ENCODE data around the gene MARF1. TPM values are rescaled to one million over a fixed set of nuclear protein-coding genes. Genes with fewer than 3 reads are reported as not detected.

MARF1 gene
- total and polyA plus RNA-seq, 9 of the 15 experiments (the other 6 are each of a cell fraction or from before 2014, with no cell fraction given) = 4.7 to 33.2 (median 11.7) TPM

DNA sequence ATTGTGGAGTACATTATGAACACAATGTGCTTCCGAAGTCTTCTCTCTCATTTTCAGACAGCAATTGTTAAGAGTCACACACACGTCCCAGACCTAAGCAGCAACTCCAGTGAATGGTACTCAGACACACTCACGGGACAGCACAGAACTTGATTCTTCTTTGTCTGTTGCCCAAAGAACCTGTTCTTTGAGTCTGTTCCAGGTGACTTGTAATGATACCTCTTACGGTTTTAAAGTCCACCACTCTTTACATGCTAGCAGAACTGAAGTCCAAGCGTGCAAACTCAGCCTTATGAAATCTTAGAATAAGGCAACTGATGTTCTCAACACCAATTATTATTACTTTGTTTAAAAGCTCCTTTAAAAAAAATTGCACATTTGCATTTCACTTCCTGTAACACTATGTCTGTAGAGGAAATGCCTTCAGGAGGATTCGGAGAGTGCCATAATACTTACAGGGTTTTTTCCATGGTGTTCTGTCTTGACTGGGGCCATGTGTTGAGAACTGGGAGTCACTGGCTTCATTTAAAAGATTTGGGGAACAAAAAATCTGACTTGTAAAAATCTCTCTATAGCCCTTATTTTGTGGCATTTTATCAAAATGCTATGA lies 48.1 kb downstream of the MARF1 start:
- Histone ChIP-seq H3K9me1 (ENCODE audit: control insufficient read depth, insufficient read depth, low read length) (no peaks in the 10 kb centered on the region), H3K4me3 (no peak overlapping the region), H2AFZ (ENCODE audit: low read depth, low read length) (no peak overlapping the region), H4K20me1 (replicated peaks; ENCODE audit: control insufficient read depth, insufficient read depth, low read length) (no peaks in the 10 kb centered on the region), H3K27ac (ENCODE audit: extremely low read depth, low read depth, low read length) (no peak overlapping the region), H3K79me2 (ENCODE audit: control insufficient read depth, insufficient read depth, low read length) (no peaks in the 10 kb centered on the region), H3K9me3 (replicated peaks; ENCODE audit: control insufficient read depth, insufficient read depth, low read depth, low read length) (0 out of 2 replicates have a peak, but pooled peaks cover under 1% of the 10 kb centered on the region), H3K4me2 (ENCODE audit: insufficient read depth, low read length) (no peak overlapping the region), H3K36me3 (ENCODE audit: control insufficient read depth, insufficient read depth, low read length) (peaks cover 41% of the 10 kb centered on the region), H3K9ac (ENCODE audit: insufficient read depth in 1 of 2, low read depth in 2 of 2, low read length in 2 of 2) (no peak overlapping the region), H3K27me3 (ENCODE audit: control insufficient read depth in 2 of 2, insufficient read depth in 2 of 2, low read length in 2 of 2) (no peaks in the 10 kb centered on the region), H3K4me1 (replicated peaks in 1 of 2; ENCODE audit: control insufficient read depth in 2 of 2, insufficient read depth in 2 of 2, low read length in 2 of 2) (peaks cover 27 to 33% of the 10 kb centered on the region in 2 experiments)
- intact Hi-C loops (cut with micrococcal nuclease) = no loop called here
- ChIA-PET POLR2A (interaction anchor here (0.5 kb wide), 1 partner anchor 10 kb away, joined by 4 read pairs; no protein-coding TSS in a partner anchor), CTCF (ENCODE audit: low intra/inter-chr PET ratio) (no interaction called here)
- no peak for DNase-seq (ENCODE audit: extremely low read depth in 1 of 4, low spot score in 3 of 4)
- no TSS peak for BruUV-seq (replicated peaks)
- ATAC-seq = no peak
- 84% methylated on average over 6 of the region's 6 CpGs for WGBS (ENCODE audit: insufficient coverage, low coverage, missing lambda C conversion rate)
- in situ Hi-C loops (cut with MboI) = no loop called here
- FAIRE-seq = no peak
- TF ChIP-seq ZNF561 (CRISPR knock-in tag; conservative IDR thresholded peaks at IDR 0.05) (no peak), NUFIP1 (IDR thresholded peaks at IDR 0.05; ENCODE audit: partially characterized antibody) (no peak), FUS (optimal IDR thresholded peaks at IDR 0.05; ENCODE audit: low read depth, low read length) (no peak), CEBPB (tag; IDR thresholded peaks at IDR 0.05) (no peak), STAT5A (IDR thresholded peaks at IDR 0.05; ENCODE audit: borderline replicate concordance, low read length) (no peak), POLR2B (IDR thresholded peaks at IDR 0.05; ENCODE audit: low read depth, partially characterized antibody) (no peak), RBM14 (IDR thresholded peaks at IDR 0.05; ENCODE audit: borderline replicate concordance, insufficient read depth, low read depth, low read length) (no peak)
- TF ChIP-seq, protein P1, sequence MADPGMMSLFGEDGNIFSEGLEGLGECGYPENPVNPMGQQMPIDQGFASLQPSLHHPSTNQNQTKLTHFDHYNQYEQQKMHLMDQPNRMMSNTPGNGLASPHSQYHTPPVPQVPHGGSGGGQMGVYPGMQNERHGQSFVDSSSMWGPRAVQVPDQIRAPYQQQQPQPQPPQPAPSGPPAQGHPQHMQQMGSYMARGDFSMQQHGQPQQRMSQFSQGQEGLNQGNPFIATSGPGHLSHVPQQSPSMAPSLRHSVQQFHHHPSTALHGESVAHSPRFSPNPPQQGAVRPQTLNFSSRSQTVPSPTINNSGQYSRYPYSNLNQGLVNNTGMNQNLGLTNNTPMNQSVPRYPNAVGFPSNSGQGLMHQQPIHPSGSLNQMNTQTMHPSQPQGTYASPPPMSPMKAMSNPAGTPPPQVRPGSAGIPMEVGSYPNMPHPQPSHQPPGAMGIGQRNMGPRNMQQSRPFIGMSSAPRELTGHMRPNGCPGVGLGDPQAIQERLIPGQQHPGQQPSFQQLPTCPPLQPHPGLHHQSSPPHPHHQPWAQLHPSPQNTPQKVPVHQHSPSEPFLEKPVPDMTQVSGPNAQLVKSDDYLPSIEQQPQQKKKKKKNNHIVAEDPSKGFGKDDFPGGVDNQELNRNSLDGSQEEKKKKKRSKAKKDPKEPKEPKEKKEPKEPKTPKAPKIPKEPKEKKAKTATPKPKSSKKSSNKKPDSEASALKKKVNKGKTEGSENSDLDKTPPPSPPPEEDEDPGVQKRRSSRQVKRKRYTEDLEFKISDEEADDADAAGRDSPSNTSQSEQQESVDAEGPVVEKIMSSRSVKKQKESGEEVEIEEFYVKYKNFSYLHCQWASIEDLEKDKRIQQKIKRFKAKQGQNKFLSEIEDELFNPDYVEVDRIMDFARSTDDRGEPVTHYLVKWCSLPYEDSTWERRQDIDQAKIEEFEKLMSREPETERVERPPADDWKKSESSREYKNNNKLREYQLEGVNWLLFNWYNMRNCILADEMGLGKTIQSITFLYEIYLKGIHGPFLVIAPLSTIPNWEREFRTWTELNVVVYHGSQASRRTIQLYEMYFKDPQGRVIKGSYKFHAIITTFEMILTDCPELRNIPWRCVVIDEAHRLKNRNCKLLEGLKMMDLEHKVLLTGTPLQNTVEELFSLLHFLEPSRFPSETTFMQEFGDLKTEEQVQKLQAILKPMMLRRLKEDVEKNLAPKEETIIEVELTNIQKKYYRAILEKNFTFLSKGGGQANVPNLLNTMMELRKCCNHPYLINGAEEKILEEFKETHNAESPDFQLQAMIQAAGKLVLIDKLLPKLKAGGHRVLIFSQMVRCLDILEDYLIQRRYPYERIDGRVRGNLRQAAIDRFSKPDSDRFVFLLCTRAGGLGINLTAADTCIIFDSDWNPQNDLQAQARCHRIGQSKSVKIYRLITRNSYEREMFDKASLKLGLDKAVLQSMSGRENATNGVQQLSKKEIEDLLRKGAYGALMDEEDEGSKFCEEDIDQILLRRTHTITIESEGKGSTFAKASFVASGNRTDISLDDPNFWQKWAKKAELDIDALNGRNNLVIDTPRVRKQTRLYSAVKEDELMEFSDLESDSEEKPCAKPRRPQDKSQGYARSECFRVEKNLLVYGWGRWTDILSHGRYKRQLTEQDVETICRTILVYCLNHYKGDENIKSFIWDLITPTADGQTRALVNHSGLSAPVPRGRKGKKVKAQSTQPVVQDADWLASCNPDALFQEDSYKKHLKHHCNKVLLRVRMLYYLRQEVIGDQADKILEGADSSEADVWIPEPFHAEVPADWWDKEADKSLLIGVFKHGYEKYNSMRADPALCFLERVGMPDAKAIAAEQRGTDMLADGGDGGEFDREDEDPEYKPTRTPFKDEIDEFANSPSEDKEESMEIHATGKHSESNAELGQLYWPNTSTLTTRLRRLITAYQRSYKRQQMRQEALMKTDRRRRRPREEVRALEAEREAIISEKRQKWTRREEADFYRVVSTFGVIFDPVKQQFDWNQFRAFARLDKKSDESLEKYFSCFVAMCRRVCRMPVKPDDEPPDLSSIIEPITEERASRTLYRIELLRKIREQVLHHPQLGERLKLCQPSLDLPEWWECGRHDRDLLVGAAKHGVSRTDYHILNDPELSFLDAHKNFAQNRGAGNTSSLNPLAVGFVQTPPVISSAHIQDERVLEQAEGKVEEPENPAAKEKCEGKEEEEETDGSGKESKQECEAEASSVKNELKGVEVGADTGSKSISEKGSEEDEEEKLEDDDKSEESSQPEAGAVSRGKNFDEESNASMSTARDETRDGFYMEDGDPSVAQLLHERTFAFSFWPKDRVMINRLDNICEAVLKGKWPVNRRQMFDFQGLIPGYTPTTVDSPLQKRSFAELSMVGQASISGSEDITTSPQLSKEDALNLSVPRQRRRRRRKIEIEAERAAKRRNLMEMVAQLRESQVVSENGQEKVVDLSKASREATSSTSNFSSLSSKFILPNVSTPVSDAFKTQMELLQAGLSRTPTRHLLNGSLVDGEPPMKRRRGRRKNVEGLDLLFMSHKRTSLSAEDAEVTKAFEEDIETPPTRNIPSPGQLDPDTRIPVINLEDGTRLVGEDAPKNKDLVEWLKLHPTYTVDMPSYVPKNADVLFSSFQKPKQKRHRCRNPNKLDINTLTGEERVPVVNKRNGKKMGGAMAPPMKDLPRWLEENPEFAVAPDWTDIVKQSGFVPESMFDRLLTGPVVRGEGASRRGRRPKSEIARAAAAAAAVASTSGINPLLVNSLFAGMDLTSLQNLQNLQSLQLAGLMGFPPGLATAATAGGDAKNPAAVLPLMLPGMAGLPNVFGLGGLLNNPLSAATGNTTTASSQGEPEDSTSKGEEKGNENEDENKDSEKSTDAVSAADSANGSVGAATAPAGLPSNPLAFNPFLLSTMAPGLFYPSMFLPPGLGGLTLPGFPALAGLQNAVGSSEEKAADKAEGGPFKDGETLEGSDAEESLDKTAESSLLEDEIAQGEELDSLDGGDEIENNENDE (IDR thresholded peaks at IDR 0.05; ENCODE audit: low read depth, low read length) = no peak
- TF ChIP-seq, protein P2, sequence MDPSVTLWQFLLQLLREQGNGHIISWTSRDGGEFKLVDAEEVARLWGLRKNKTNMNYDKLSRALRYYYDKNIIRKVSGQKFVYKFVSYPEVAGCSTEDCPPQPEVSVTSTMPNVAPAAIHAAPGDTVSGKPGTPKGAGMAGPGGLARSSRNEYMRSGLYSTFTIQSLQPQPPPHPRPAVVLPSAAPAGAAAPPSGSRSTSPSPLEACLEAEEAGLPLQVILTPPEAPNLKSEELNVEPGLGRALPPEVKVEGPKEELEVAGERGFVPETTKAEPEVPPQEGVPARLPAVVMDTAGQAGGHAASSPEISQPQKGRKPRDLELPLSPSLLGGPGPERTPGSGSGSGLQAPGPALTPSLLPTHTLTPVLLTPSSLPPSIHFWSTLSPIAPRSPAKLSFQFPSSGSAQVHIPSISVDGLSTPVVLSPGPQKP (CRISPR knock-in tag; IDR thresholded peaks at IDR 0.05) = no peak
